Endothelial cell (in vitro differentiated cells): Measurements from ENCODE around the gene NDST1. TPM values are rescaled to one million over a fixed set of nuclear protein-coding genes. Genes with fewer than 3 reads are reported as not detected.

Experiments
- DNase-seq: peaks from one replicate; pipeline ENCODE4 v3.0.0; 2021; ENCODE audit warnings: low spot score
- H3K27ac Mint-ChIP-seq: one replicate; pipeline ENCODE4 v1.8.0; 2021; ENCODE audit warnings: mixed read lengths, inconsistent platforms; ENCODE audit not compliant: unreplicated experiment
- H3K27me3 Mint-ChIP-seq: one replicate; pipeline ENCODE4 v1.8.0; 2021; ENCODE audit warnings: mild to moderate bottlenecking, moderate library complexity, mixed read lengths, inconsistent platforms; ENCODE audit not compliant: unreplicated experiment
- H3K36me3 Mint-ChIP-seq: one replicate; pipeline ENCODE4 v1.8.0; 2021; ENCODE audit warnings: mild to moderate bottlenecking, low read depth, mixed read lengths, inconsistent platforms; ENCODE audit not compliant: unreplicated experiment
- H3K4me1 Mint-ChIP-seq: one replicate; pipeline ENCODE4 v1.8.0; 2021; ENCODE audit warnings: mild to moderate bottlenecking, mixed read lengths, inconsistent platforms; ENCODE audit not compliant: unreplicated experiment
- H3K4me3 Mint-ChIP-seq: one replicate; pipeline ENCODE4 v1.8.0; 2021; ENCODE audit warnings: mild to moderate bottlenecking, mixed read lengths, inconsistent platforms; ENCODE audit not compliant: unreplicated experiment
- H3K9me3 Mint-ChIP-seq: one replicate; pipeline ENCODE4 v1.8.0; 2021; ENCODE audit warnings: mixed read lengths, inconsistent platforms; ENCODE audit not compliant: unreplicated experiment
- CTCF ChIP-seq: fragments of 200-600 bp; sonication (generic); IDR thresholded peaks from one replicate; pipeline ENCODE4 v1.5.0; 2021; ENCODE audit warnings: antibody characterized with exemption; ENCODE audit not compliant: unreplicated experiment
- total RNA-seq: library from RNA; stranded (reverse); fragmentation: NEBNext Ultra II Directional; extraction: Animal tissue kit (Norgen Biotek cat#: 25700); gene quantifications from one replicate; pipeline ENCODE4 v1.2.1, GENCODE V29; 2021; ENCODE audit not compliant: unreplicated experiment

Gene NDST1
- total RNA-seq, 1 donor from 2014 or later, result 178 TPM

DNA sequence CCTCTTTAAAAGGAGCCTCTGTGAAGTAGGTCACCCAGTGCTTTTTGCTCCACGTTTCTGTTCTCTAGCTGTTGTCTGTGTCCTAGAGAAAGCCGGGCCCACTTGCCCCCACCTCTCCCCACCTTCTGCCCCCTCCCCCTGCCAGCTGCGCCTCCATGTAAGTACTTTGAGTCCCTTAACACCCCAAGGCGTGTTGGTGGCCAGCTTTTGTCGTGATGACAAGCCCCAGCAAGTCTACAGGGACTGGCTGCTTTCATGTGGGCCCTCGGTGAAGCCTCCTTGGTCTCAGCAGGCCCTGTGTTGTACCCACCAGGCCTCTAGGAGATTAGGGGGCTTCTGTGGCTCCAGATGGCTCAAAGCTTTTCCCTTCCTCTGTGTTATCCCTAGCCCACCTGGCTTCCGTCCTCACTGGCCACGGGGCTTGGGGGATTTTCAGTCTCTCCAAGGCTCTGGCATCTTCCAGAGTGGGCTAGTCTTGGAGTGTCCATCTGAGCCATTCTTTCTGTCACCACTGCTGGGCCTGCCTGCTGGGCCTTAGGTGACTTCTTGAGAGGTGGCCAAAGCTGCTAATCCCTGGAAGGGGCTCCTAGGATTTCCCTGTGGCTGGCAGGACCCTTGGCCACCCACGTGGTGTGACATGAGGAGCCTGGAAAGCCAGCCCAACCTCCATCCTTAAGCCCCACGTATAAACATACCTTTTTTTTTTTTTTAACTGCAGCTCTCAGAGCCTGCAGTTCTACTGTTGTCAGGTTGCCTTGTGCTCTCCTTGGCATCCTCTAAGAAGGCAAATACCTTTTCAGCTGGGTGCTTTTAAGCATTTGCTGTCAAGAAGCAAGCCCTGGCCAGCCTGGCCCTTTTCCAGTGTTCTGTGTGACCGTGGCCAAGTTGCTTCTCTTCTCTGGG is 1.1 kb upstream of the NDST1 start:
- Mint-ChIP-seq H3K4me1 (peaks cover 66% of the 10 kb centered on the region), H3K27me3 (peaks cover 9% of the 10 kb centered on the region), H3K9me3 (no peaks in the 10 kb centered on the region), H3K27ac (no peak overlapping the region), H3K36me3 (peaks cover 22% of the 10 kb centered on the region), H3K4me3 (no peak overlapping the region)
- TF ChIP-seq CTCF, result no peak
- no peak for DNase-seq

GRCh38 chr5:150508277-150508640 is 328 bp downstream of the NDST1 start:
- no peak for TF ChIP-seq CTCF
- no peak for DNase-seq
- H3K27ac Mint-ChIP-seq, result peak overlapping the region; percentile 72
- H3K9me3 Mint-ChIP-seq, result no peaks in the 10 kb centered on the region
- peaks cover 11% of the 10 kb centered on the region for H3K27me3 Mint-ChIP-seq
- H3K4me3 Mint-ChIP-seq, result no peak overlapping the region
- peaks cover 67% of the 10 kb centered on the region for H3K4me1 Mint-ChIP-seq
- H3K36me3 Mint-ChIP-seq, result peaks cover 16% of the 10 kb centered on the region

DNA sequence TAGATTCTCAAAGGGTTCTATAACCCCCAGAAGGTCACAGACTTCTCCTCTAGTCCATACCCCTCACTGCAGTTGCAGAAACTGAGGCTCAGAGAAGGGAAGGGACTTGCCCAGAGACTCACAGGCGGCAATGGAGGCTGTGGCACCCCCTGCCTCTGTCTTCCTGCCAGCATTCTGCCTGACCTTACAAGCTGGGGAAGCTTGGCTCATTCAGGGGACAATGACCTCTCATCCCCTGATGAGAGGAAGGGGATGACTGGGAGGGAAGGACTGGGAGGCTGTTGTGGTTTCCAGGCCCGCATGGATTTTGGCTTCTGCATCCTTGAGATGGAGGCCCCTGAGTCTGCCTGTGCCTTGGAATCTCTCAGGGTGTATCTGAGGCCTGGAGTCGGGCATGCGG is 897 bp downstream of the NDST1 start:
- Mint-ChIP-seq H3K27me3 (peaks cover 11% of the 10 kb centered on the region), H3K27ac (no peak overlapping the region), H3K36me3 (peaks cover 16% of the 10 kb centered on the region), H3K4me1 (peaks cover 65% of the 10 kb centered on the region), H3K4me3 (no peak overlapping the region), H3K9me3 (no peaks in the 10 kb centered on the region)
- TF ChIP-seq CTCF, result no peak
- no peak for DNase-seq

DNA sequence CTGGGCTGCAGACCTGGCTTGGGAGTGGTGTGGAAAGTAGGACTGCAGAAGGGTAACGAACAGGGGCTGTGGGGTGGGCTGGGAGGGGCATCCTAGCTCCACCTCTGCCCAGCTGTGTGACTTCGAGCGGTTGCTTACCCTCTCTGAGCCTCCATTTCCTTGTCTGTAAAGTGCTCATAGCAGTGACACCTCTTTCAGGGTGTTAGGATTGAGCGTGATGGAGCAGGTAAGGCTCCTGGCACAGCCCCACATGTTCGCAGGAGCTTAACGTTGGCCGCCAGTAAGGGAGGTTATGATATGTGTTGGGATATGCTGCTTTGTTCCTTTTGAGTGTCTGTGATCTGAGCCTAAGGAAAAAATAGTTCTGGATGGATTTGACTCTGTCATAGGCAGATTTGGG is 2.1 kb downstream of the NDST1 start:
- DNase-seq, result no peak
- H3K27me3 Mint-ChIP-seq, result peaks cover 11% of the 10 kb centered on the region
- H3K27ac Mint-ChIP-seq, result peak overlapping the region; percentile 87
- no peak for TF ChIP-seq CTCF
- H3K4me3 Mint-ChIP-seq, result no peak overlapping the region
- H3K9me3 Mint-ChIP-seq, result no peaks in the 10 kb centered on the region
- peaks cover 17% of the 10 kb centered on the region for H3K36me3 Mint-ChIP-seq
- peaks cover 65% of the 10 kb centered on the region for H3K4me1 Mint-ChIP-seq
